Brain pericyte (primary cell): ENCODE measurements around the gene STING1.
"Not testable (repeated sequence)": the region's sequence is repeated elsewhere in the genome, so short reads cannot be mapped to it uniquely, and the experiment has no call there.

ENCODE experiments used
- DNase-seq: peaks from one replicate; pipeline ENCODE4 v3.0.0-alpha.2; 2012; ENCODE audit warnings: low read depth, low spot score

STING1 gene

GRCh38 chr5:139440416-139440815 is 42.1 kb downstream of the STING1 start:
- not testable (repeated sequence) for DNase-seq

- DNase-seq = peak; percentile 67
Measured at GRCh38 chr5:139439013-139439903, 43.3 kb downstream of the STING1 start, which contains the start of gene DNAJC18. Gene DNAJC18 (minus strand): TSS chr5:139439525. CDS start chr5:139439445, 80 bp downstream.

- DNase-seq = no peak
Measured at GRCh38 chr5:139438707-139439012, 43.9 kb downstream of the STING1 start.

- no peak for DNase-seq
Measured at GRCh38 chr5:139435676-139436075, 46.9 kb downstream of the STING1 start.

- no peak for DNase-seq
Measured at GRCh38 chr5:139431706-139432105, 50.9 kb downstream of the STING1 start.

GRCh38 chr5:139430015-139430414 is 52.5 kb downstream of the STING1 start:
- DNase-seq = no peak

GRCh38 chr5:139426203-139426885 is 56.2 kb downstream of the STING1 start:
- no peak for DNase-seq
